ENCODE results near the gene RAPGEF5. TPM values are rescaled to one million over a fixed set of nuclear protein-coding genes. Genes with fewer than 3 reads are reported as not detected.

RAPGEF5 gene
- total RNA-seq, 1 experiment from 2014 or later, result 16.4 TPM

DNA sequence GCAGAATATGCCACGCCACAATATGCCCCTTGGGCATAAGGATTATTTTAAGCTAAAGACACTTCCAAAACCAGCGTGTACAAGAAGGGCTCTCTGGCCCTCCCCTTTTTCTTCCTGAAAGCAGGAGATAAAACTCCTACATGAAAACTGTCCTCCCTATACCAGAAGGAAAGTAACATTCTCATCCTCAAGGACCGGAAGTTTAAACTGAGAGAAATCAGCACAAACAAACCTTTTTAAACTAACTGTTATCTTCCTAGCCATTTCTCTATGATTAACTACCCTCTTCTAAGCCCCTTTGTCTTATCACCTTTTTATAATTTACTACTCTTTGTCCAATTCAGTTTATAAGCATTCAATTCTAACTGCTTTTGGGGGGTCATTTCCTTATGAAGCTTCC lies 16.4 kb upstream of the RAPGEF5 start:
- H3K9me3 ChIP-seq (ENCODE audit: insufficient read depth, low read depth), result no peaks in the 10 kb centered on the region
- TF ChIP-seq, protein P1, sequence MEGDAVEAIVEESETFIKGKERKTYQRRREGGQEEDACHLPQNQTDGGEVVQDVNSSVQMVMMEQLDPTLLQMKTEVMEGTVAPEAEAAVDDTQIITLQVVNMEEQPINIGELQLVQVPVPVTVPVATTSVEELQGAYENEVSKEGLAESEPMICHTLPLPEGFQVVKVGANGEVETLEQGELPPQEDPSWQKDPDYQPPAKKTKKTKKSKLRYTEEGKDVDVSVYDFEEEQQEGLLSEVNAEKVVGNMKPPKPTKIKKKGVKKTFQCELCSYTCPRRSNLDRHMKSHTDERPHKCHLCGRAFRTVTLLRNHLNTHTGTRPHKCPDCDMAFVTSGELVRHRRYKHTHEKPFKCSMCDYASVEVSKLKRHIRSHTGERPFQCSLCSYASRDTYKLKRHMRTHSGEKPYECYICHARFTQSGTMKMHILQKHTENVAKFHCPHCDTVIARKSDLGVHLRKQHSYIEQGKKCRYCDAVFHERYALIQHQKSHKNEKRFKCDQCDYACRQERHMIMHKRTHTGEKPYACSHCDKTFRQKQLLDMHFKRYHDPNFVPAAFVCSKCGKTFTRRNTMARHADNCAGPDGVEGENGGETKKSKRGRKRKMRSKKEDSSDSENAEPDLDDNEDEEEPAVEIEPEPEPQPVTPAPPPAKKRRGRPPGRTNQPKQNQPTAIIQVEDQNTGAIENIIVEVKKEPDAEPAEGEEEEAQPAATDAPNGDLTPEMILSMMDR (conservative IDR thresholded peaks at IDR 0.05), result no peak
- TF ChIP-seq EZH2 (IDR thresholded peaks at IDR 0.05; ENCODE audit: low read depth), result no peak
- no peak overlapping the region for H3K4me2 ChIP-seq
- H3K9me2 ChIP-seq (ENCODE audit: insufficient read depth), result 0 out of 2 replicates have a peak, but pooled peaks cover 7% of the 10 kb centered on the region
- ChIA-PET CTCF (no interaction called here), POLR2A (ENCODE audit: unreplicated experiment) (no interaction called here)
- H3F3A ChIP-seq (ENCODE audit: insufficient read depth, low read depth), result no peaks in the 10 kb centered on the region
- H2AFZ ChIP-seq, result no peak overlapping the region
- no peaks in the 10 kb centered on the region for H3K36me3 ChIP-seq (ENCODE audit: low read depth)
- BruUV-seq (replicated peaks), result no TSS peak
- no peak for DNase-seq
- H3K79me2 ChIP-seq (ENCODE audit: low read depth), result no peaks in the 10 kb centered on the region
- H3K4me1 ChIP-seq (replicated peaks; ENCODE audit: insufficient read depth), result peaks cover 5% of the 10 kb centered on the region
- no peak overlapping the region for H3K4me3 ChIP-seq
- H4K20me1 ChIP-seq (ENCODE audit: insufficient read depth), result no peaks in the 10 kb centered on the region
- H3K27ac ChIP-seq, result no peak overlapping the region
- intact Hi-C loops (cut with micrococcal nuclease; ENCODE audit: unreplicated experiment), result no loop called here
- H3K27me3 ChIP-seq (ENCODE audit: insufficient read depth, low read depth), result no peaks in the 10 kb centered on the region

DNA sequence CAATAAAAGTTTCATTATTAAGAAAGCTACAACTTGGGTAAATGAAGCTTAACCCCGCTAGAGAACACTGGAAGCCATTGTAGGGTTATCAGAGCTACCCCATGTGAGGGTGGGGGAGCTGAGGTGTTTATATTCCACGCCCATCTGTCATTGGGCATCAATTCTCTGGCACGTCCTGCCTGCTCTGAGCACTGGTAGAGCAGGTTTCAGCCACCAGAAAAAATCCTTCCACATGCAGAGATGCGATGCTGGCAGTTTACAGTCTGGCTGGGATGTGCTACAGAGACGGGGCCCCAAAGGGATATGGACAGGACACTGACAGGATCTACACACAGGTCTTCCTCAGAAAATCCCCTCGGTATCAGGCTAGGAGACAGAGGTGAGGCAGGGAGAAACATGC lies 15.9 kb upstream of the RAPGEF5 start:
- H3K79me2 ChIP-seq (ENCODE audit: low read depth), result no peaks in the 10 kb centered on the region
- H3K9me2 ChIP-seq (ENCODE audit: insufficient read depth), result 0 out of 2 replicates have a peak, but pooled peaks cover 7% of the 10 kb centered on the region
- H3K4me1 ChIP-seq (replicated peaks; ENCODE audit: insufficient read depth), result peaks cover 5% of the 10 kb centered on the region
- DNase-seq, result peak in 1 of 2 experiments; percentile 25
- H4K20me1 ChIP-seq (ENCODE audit: insufficient read depth), result no peaks in the 10 kb centered on the region
- H2AFZ ChIP-seq, result no peak overlapping the region
- no peak overlapping the region for H3K4me3 ChIP-seq
- ChIA-PET CTCF (no interaction called here), POLR2A (ENCODE audit: unreplicated experiment) (no interaction called here)
- no TSS peak for BruUV-seq (replicated peaks)
- no peaks in the 10 kb centered on the region for H3K9me3 ChIP-seq (ENCODE audit: insufficient read depth, low read depth)
- intact Hi-C loops (cut with micrococcal nuclease; ENCODE audit: unreplicated experiment), result no loop called here
- no peak overlapping the region for H3K27ac ChIP-seq
- no peaks in the 10 kb centered on the region for H3K36me3 ChIP-seq (ENCODE audit: low read depth)
- no peaks in the 10 kb centered on the region for H3F3A ChIP-seq (ENCODE audit: insufficient read depth, low read depth)
- TF ChIP-seq EZH2 (IDR thresholded peaks at IDR 0.05; ENCODE audit: low read depth), result no peak
- TF ChIP-seq, protein P1 (conservative IDR thresholded peaks at IDR 0.05), result no peak
- H3K27me3 ChIP-seq (ENCODE audit: insufficient read depth, low read depth), result no peaks in the 10 kb centered on the region
- no peak overlapping the region for H3K4me2 ChIP-seq

DNA sequence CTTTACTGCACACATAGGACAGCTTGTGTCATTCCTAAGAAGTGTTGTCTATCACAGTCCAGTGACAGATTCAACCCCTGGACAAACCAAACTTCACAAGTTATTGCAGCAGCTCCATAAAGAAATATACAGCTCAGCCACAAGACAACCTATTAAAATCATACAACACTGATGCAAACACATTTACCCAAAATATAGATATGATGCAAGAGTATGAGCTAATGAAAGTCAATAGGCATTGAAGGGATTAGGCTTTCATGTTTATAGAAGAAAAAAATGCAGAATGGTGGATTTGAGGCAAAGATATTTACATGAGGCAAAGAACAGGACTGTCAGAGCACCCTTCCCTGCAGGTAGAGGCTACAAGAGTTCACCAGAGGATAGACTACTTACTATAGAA lies 14.9 kb upstream of the RAPGEF5 start:
- H3K4me3 ChIP-seq, result no peak overlapping the region
- no peaks in the 10 kb centered on the region for H3K9me3 ChIP-seq (ENCODE audit: insufficient read depth, low read depth)
- CTCF ChIA-PET, result no interaction called here
- H2AFZ ChIP-seq, result no peak overlapping the region
- no peak for DNase-seq
- POLR2A ChIA-PET (ENCODE audit: unreplicated experiment), result no interaction called here
- BruUV-seq (replicated peaks), result no TSS peak
- no peaks in the 10 kb centered on the region for H4K20me1 ChIP-seq (ENCODE audit: insufficient read depth)
- H3K4me1 ChIP-seq (replicated peaks; ENCODE audit: insufficient read depth), result peaks cover 5% of the 10 kb centered on the region
- no peaks in the 10 kb centered on the region for H3F3A ChIP-seq (ENCODE audit: insufficient read depth, low read depth)
- no peaks in the 10 kb centered on the region for H3K27me3 ChIP-seq (ENCODE audit: insufficient read depth, low read depth)
- no peak overlapping the region for H3K27ac ChIP-seq
- H3K79me2 ChIP-seq (ENCODE audit: low read depth), result no peaks in the 10 kb centered on the region
- TF ChIP-seq, protein P1 (conservative IDR thresholded peaks at IDR 0.05), result no peak
- no peak for TF ChIP-seq EZH2 (IDR thresholded peaks at IDR 0.05; ENCODE audit: low read depth)
- H3K9me2 ChIP-seq (ENCODE audit: insufficient read depth), result 0 out of 2 replicates have a peak, but pooled peaks cover 7% of the 10 kb centered on the region
- no peaks in the 10 kb centered on the region for H3K36me3 ChIP-seq (ENCODE audit: low read depth)
- no peak overlapping the region for H3K4me2 ChIP-seq
- intact Hi-C loops (cut with micrococcal nuclease; ENCODE audit: unreplicated experiment), result no loop called here
